Measurements from ENCODE around the gene SYNPR.

Gene SYNPR

DNA sequence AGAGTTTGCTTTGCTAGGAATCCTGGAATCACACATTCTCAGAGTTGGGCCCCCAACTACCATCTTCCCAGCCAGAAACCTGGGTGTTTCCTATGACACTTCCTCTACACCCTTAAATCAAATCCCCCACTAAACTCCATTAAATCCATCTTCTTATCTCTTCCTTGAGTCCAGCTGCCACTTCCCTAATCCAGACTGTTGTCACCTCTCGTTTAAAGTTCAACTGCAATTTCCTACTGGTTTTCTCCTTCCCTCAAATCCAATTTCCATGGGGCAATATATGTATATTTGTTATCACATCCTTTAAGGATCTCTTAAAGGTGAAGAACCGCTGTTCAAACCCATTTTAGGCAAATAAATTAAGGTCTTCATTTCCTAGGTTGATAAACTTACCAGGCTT is 300.8 kb downstream of the SYNPR start:
- Histone ChIP-seq H3K4me1 (ENCODE audit: control insufficient read depth, insufficient read depth, low read length) (no peaks in the 10 kb centered on the region), H3K27ac (ENCODE audit: low read depth, low read length) (no peak overlapping the region), H3K4me3 (ENCODE audit: low read length) (no peak overlapping the region), H3K36me3 (ENCODE audit: control insufficient read depth, insufficient read depth, low read length) (no peaks in the 10 kb centered on the region), H3K9ac (ENCODE audit: low read length) (no peak overlapping the region), H3K27me3 (ENCODE audit: control insufficient read depth, insufficient read depth, low read length) (no peaks in the 10 kb centered on the region)

DNA sequence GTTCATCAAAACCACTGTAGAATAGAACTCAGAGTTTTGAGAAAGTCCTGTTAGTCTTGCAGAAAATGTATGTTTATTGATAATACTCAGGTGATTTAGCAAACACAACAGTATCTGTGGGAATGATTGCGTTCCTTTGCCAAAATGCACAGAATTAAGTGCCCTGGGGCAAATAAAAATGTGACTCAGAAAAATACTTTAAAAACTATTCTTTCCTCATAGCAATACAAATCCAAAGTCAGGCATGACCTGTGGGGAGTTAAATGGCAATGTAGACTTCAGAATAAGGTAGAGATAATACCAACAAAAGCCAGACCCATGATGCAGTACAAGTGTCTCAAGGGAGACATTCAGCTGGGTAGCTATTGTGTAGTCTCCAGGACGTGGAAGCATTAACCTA is 302.0 kb downstream of the SYNPR start:
- no peak overlapping the region for H3K4me3 ChIP-seq (ENCODE audit: low read length)
- no peaks in the 10 kb centered on the region for H3K27me3 ChIP-seq (ENCODE audit: control insufficient read depth, insufficient read depth, low read length)
- no peaks in the 10 kb centered on the region for H3K36me3 ChIP-seq (ENCODE audit: control insufficient read depth, insufficient read depth, low read length)
- H3K27ac ChIP-seq (ENCODE audit: low read depth, low read length), result no peak overlapping the region
- no peak overlapping the region for H3K9ac ChIP-seq (ENCODE audit: low read length)
- H3K4me1 ChIP-seq (ENCODE audit: control insufficient read depth, insufficient read depth, low read length), result no peaks in the 10 kb centered on the region

DNA sequence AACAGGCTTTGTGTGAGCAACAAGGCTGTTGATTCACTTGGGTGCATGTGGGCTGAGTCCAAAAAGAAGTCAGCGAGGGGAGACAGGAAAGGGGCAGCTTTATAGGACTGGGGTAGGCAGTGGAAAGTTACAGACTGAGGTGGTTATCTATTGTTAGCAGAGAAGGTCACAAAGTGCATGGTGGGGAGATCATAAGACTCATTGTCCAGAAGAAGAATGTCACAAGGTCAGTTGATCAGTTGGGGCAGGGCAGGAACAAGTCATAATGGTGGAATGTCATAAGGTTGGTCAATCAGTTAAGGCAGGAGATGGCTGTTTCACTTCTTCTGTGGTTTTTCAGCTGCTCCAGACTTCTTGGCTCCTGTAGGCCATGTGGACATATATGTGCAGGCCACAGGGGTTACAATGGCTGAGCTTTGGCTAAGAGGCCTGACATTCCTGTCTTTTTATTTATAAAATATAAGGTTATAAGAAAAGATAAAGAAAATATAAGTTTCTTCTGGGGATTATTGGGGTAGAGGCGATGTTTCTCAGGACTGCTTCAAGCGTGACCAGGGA is 304.9 kb downstream of the SYNPR start:
- Histone ChIP-seq H3K27me3 (ENCODE audit: control insufficient read depth, insufficient read depth, low read length) (no peaks in the 10 kb centered on the region), H3K27ac (ENCODE audit: low read depth, low read length) (no peak overlapping the region), H3K4me3 (ENCODE audit: low read length) (no peak overlapping the region), H3K4me1 (ENCODE audit: control insufficient read depth, insufficient read depth, low read length) (no peaks in the 10 kb centered on the region), H3K36me3 (ENCODE audit: control insufficient read depth, insufficient read depth, low read length) (no peaks in the 10 kb centered on the region), H3K9ac (ENCODE audit: low read length) (no peak overlapping the region)

DNA sequence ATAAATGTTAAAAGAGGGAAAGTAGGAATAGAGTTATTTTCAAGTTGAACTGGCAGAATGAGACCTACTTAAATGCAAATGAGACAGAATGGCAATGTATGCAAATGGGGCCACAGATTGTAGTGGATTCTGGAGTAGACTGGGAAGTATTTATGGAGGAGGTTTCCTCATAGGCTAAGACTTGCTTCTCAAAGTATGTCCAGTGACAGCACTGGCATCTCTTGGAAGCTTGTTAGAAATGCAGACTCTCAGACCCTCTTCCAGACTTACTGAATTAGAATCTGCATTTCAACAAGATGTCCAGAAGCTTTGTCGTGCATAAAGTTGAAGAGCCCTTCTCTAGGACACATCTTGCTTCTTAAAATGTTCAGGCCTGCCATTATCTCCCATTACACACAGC is 306.6 kb downstream of the SYNPR start:
- Histone ChIP-seq H3K27ac (ENCODE audit: low read depth, low read length) (no peak overlapping the region), H3K4me3 (ENCODE audit: low read length) (no peak overlapping the region), H3K27me3 (ENCODE audit: control insufficient read depth, insufficient read depth, low read length) (no peaks in the 10 kb centered on the region), H3K4me1 (ENCODE audit: control insufficient read depth, insufficient read depth, low read length) (no peaks in the 10 kb centered on the region), H3K9ac (ENCODE audit: low read length) (no peak overlapping the region), H3K36me3 (ENCODE audit: control insufficient read depth, insufficient read depth, low read length) (no peaks in the 10 kb centered on the region)

DNA sequence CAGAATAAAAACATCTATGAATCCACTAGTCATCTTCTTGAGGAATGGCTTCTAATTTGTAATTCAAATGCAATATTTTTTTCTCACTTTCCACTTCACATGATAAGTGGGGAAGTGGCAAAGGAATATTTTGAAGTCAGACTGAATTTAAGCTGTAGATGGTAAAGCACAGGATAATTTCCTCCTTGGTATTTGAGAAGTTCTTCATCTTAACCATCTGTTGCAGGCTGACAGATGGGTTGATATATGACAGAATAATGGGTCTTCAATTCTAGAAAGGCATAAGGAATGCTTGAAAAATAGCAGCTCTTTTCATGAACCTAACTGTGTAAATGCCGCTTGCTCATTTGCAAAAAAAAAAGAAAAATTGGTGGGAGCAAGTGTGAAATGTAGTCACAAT is 307.8 kb downstream of the SYNPR start:
- Histone ChIP-seq H3K4me1 (ENCODE audit: control insufficient read depth, insufficient read depth, low read length) (no peaks in the 10 kb centered on the region), H3K36me3 (ENCODE audit: control insufficient read depth, insufficient read depth, low read length) (no peaks in the 10 kb centered on the region), H3K4me3 (ENCODE audit: low read length) (no peak overlapping the region), H3K9ac (ENCODE audit: low read length) (no peak overlapping the region), H3K27ac (ENCODE audit: low read depth, low read length) (no peak overlapping the region), H3K27me3 (ENCODE audit: control insufficient read depth, insufficient read depth, low read length) (no peaks in the 10 kb centered on the region)

DNA sequence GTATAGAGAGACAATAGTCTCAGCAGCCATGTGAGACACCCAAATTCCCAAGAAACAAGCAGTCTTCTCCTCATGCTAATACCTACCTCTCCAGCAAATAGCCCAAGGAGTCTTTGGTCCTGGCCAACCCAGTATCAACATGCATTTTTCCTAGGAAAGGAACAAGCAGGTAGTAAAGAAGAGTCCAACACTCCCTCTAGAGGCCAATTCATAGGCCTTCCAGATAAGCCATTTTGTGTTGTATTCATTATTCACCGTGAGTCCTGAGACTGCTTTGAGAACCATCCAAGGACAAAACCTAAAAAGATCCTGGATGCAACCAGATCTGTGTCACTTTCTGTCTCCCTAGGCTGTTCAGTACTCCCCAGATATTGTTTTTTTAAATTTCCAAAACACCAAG is 310.8 kb downstream of the SYNPR start:
- Histone ChIP-seq H3K27me3 (ENCODE audit: control insufficient read depth, insufficient read depth, low read length) (no peaks in the 10 kb centered on the region), H3K9ac (ENCODE audit: low read length) (no peak overlapping the region), H3K4me1 (ENCODE audit: control insufficient read depth, insufficient read depth, low read length) (no peaks in the 10 kb centered on the region), H3K27ac (ENCODE audit: low read depth, low read length) (no peak overlapping the region), H3K4me3 (ENCODE audit: low read length) (no peak overlapping the region), H3K36me3 (ENCODE audit: control insufficient read depth, insufficient read depth, low read length) (no peaks in the 10 kb centered on the region)

DNA sequence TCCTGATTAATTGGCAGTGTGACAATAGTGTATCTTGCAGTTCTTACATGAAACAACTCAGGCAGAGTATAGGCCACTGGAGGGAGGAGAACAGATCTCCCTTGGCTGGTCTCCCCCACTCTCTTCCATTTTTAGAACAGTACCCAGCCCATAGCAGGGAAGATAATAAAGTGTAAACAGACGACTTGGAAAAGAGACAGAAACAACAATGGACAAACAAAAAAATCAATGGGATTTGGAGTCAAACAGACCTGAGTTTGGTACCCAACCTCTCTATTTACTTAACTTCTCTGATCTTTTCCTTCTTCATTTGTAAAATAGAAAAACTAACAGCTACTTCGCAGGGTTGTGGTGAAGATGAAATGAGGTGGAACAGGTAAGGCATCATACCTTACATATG is 315.7 kb downstream of the SYNPR start:
- no peaks in the 10 kb centered on the region for H3K27me3 ChIP-seq (ENCODE audit: control insufficient read depth, insufficient read depth, low read length)
- H3K4me1 ChIP-seq (ENCODE audit: control insufficient read depth, insufficient read depth, low read length), result no peaks in the 10 kb centered on the region
- H3K9ac ChIP-seq (ENCODE audit: low read length), result no peak overlapping the region
- H3K4me3 ChIP-seq (ENCODE audit: low read length), result no peak overlapping the region
- no peak overlapping the region for H3K27ac ChIP-seq (ENCODE audit: low read depth, low read length)
- no peaks in the 10 kb centered on the region for H3K36me3 ChIP-seq (ENCODE audit: control insufficient read depth, insufficient read depth, low read length)

DNA sequence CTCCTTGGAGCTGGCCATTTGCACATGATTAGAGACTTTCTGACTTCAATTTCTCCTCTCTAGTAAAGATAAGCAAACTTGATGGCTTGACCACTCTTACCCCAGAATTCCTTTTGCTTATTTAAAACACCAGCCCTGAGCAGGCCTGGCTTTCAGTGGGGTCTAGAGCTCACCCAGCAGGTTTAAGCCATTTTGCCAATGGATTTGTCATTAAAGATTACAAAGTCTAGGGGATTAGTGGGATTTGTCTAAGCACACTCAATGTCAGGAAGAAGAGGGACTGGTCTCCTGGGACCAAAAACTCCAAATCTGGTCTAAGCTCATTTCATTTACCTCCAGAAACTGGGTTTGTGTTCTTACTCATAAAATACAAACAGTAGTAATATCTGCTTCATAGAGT is 317.1 kb downstream of the SYNPR start:
- Histone ChIP-seq H3K4me3 (ENCODE audit: low read length) (no peak overlapping the region), H3K4me1 (ENCODE audit: control insufficient read depth, insufficient read depth, low read length) (no peaks in the 10 kb centered on the region), H3K9ac (ENCODE audit: low read length) (no peak overlapping the region), H3K27ac (ENCODE audit: low read depth, low read length) (no peak overlapping the region), H3K36me3 (ENCODE audit: control insufficient read depth, insufficient read depth, low read length) (no peaks in the 10 kb centered on the region), H3K27me3 (ENCODE audit: control insufficient read depth, insufficient read depth, low read length) (no peaks in the 10 kb centered on the region)

DNA sequence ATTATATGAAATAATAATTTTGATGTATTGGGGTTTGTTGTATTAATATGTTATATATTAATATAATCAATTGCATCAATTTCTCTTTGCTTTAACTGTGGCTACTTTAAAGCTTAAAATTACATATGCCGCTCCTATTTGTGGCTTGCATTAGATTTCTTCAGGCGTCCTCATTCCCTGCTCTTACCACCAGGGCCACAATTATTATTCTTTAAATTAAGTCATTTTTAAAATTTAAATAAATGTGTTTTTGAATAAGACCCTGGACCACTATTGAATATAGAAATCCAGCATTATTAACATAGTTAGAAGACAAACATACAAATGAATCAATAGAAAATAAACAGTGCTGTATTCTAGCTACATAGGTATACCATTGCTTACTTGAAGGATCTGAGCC is 318.9 kb downstream of the SYNPR start:
- no peak overlapping the region for H3K4me3 ChIP-seq (ENCODE audit: low read length)
- no peaks in the 10 kb centered on the region for H3K36me3 ChIP-seq (ENCODE audit: control insufficient read depth, insufficient read depth, low read length)
- no peak overlapping the region for H3K27ac ChIP-seq (ENCODE audit: low read depth, low read length)

DNA sequence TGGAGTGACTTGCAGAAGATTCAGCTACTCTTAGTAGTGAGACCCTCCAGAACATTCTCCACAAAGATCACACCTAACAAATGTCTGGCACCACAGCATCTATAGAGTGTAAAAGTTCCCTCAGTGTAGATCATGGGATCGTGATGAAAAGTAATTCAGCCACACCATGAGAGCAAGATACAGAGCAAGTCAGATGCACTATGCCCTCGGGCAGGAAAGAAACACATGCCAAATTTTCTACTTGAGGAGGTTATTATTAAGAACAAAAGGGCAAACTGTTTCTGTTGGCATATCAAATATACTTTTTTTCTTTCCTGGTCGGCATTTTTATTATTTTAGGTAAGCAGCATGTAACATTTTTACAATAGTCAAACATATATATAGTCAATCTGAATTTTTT is 329.6 kb downstream of the SYNPR start:
- H3K4me1 ChIP-seq (ENCODE audit: control insufficient read depth, insufficient read depth, low read length), result no peaks in the 10 kb centered on the region
- H3K27ac ChIP-seq (ENCODE audit: low read depth, low read length), result no peak overlapping the region
- H3K4me3 ChIP-seq (ENCODE audit: low read length), result no peak overlapping the region
- no peaks in the 10 kb centered on the region for H3K36me3 ChIP-seq (ENCODE audit: control insufficient read depth, insufficient read depth, low read length)
- no peak overlapping the region for H3K9ac ChIP-seq (ENCODE audit: low read length)
- no peaks in the 10 kb centered on the region for H3K27me3 ChIP-seq (ENCODE audit: control insufficient read depth, insufficient read depth, low read length)

More for the DNA sequence above, 318.9 kb downstream of the SYNPR start:
- Histone ChIP-seq H3K9ac (ENCODE audit: low read length) (no peak overlapping the region), H3K27me3 (ENCODE audit: control insufficient read depth, insufficient read depth, low read length) (no peaks in the 10 kb centered on the region), H3K4me1 (ENCODE audit: control insufficient read depth, insufficient read depth, low read length) (no peaks in the 10 kb centered on the region)

DNA sequence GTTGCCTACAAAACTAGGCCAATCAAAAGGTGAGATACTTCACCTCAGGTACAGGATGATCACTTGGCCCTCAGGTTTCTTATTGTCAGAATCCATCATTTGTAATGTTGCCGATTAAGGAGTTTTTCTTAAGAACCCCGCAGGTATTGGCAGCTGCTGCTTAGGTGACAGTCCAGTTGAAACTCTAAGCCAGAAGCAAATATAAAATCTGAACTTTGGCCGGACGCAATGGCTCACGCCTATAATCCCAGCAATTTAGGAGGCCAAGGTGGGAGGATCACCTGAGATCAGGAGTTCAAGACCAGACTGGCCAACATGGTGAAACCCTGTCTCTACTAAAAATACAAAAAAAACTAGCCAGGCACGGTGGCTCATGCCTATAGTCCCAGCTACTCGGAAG is 331.3 kb downstream of the SYNPR start:
- Histone ChIP-seq H3K27ac (ENCODE audit: low read depth, low read length) (no peak overlapping the region), H3K36me3 (ENCODE audit: control insufficient read depth, insufficient read depth, low read length) (no peaks in the 10 kb centered on the region), H3K9ac (ENCODE audit: low read length) (no peak overlapping the region), H3K4me3 (ENCODE audit: low read length) (no peak overlapping the region), H3K4me1 (ENCODE audit: control insufficient read depth, insufficient read depth, low read length) (no peaks in the 10 kb centered on the region), H3K27me3 (ENCODE audit: control insufficient read depth, insufficient read depth, low read length) (no peaks in the 10 kb centered on the region)

DNA sequence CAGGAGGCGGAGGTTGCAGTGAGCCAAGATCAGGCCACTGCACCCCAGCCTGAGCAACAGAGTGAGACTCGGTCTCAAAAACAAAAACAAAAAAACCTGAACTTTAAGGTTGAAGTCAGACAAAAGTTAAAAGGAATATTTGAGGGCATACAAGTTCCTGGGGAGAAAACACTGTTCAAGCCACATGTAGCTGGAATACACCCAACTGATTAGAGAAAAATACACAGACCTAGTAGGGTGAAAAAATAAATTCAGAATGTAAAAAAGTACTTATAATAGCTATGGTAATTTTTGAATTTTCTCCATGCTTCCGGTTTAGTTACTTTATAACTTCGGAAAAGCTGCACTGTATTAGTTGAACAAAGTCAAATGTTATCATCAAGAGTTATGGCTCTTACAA is 331.7 kb downstream of the SYNPR start:
- no peak overlapping the region for H3K9ac ChIP-seq (ENCODE audit: low read length)
- H3K36me3 ChIP-seq (ENCODE audit: control insufficient read depth, insufficient read depth, low read length), result no peaks in the 10 kb centered on the region
- no peak overlapping the region for H3K27ac ChIP-seq (ENCODE audit: low read depth, low read length)
- H3K27me3 ChIP-seq (ENCODE audit: control insufficient read depth, insufficient read depth, low read length), result no peaks in the 10 kb centered on the region
- no peaks in the 10 kb centered on the region for H3K4me1 ChIP-seq (ENCODE audit: control insufficient read depth, insufficient read depth, low read length)
- H3K4me3 ChIP-seq (ENCODE audit: low read length), result no peak overlapping the region

DNA sequence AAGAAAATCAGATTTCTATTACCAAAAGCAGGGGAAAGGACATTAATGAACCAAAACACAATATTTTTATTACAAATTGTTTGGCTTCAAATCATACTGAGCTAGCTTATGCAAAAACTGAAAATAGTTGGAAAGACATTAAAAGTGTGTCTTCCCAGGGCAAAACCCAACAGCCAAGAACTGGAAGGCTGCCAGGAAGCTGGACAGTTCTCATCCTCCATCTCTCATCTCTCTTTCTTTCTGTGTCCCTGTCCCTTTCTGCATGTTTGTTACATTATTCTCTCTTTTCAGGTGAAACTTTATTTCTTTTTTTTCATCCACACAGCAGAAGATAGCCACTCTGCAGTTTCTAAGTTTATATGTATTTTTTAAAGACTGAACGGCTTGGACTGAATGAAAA is 333.3 kb downstream of the SYNPR start:
- Histone ChIP-seq H3K27ac (ENCODE audit: low read depth, low read length) (no peak overlapping the region), H3K27me3 (ENCODE audit: control insufficient read depth, insufficient read depth, low read length) (no peaks in the 10 kb centered on the region), H3K4me3 (ENCODE audit: low read length) (no peak overlapping the region), H3K36me3 (ENCODE audit: control insufficient read depth, insufficient read depth, low read length) (no peaks in the 10 kb centered on the region), H3K4me1 (ENCODE audit: control insufficient read depth, insufficient read depth, low read length) (no peaks in the 10 kb centered on the region), H3K9ac (ENCODE audit: low read length) (no peak overlapping the region)
